GM21786 (cell line): Measurements from ENCODE around the gene CWC27.

ENCODE experiments used
- ATAC-seq: cut with Tn5 transposase; IDR thresholded peaks from one replicate; pipeline ENCODE4 v1.9.1; 2021; ENCODE audit not compliant: unreplicated experiment

CWC27 gene

GRCh38 chr5:65065001-65065511, 296.3 kb downstream of the CWC27 start:
- no peak for ATAC-seq

- ATAC-seq = peak; percentile 68
Observed at GRCh38 chr5:65066387-65067146, 297.8 kb downstream of the CWC27 start.

GRCh38 chr5:65067147-65067506, 298.4 kb downstream of the CWC27 start:
- ATAC-seq = no peak
